Activated CD8-positive, alpha-beta T cell treated with anti-CD3 and anti-CD28 coated beads, Interleukin-2, amount 10 ng/mL, durations not matched to agents 7 days and 5 days (primary cell): Measurements from ENCODE around the gene CYFIP2. TPM values are rescaled to one million over a fixed set of nuclear protein-coding genes. Genes with fewer than 3 reads are reported as not detected.
A peak's percentile ranks its signal among the peaks of the same experiment; 100 is the strongest.

ENCODE experiments used
- ATAC-seq: fragments of 150-1000 bp; cut with Tn5 transposase; one replicate; pipeline ENCODE4 v1.10.0; 2021; ENCODE audit warnings: moderate library complexity
- CTCF ChIA-PET: fragments of 350-600 bp; sonication (Branson Sonifier 250); formaldehyde crosslinking; loops from one replicate; lab custom pipeline; 2021; ENCODE audit warnings: antibody characterized with exemption; lab: Charles Lee
- POLR2A ChIA-PET: fragments of 350-600 bp; sonication (Branson Sonifier 250); formaldehyde crosslinking; loops from one replicate; lab custom pipeline; 2021; ENCODE audit warnings: antibody characterized with exemption; lab: Charles Lee
- DNase-seq: peaks from one replicate; pipeline ENCODE4 v3.0.0-alpha.2; 2020
- H3K27ac Mint-ChIP-seq: one replicate; pipeline ENCODE4 v1.8.0; 2021; ENCODE audit warnings: mild to moderate bottlenecking, mixed read lengths
- H3K27me3 Mint-ChIP-seq: one replicate; pipeline ENCODE4 v1.8.0; 2021; ENCODE audit warnings: low read depth, mixed read lengths
- H3K36me3 Mint-ChIP-seq: one replicate; pipeline ENCODE4 v1.8.0; 2021; ENCODE audit warnings: low read depth, mixed read lengths
- H3K4me1 Mint-ChIP-seq: one replicate; pipeline ENCODE4 v1.8.0; 2021; ENCODE audit warnings: low read depth, mixed read lengths
- H3K4me3 Mint-ChIP-seq: one replicate; pipeline ENCODE4 v1.8.0; 2021; ENCODE audit warnings: mild to moderate bottlenecking, mixed read lengths
- H3K9me3 Mint-ChIP-seq: one replicate; pipeline ENCODE4 v1.8.0; 2022; ENCODE audit warnings: mixed read lengths; ENCODE audit not compliant: insufficient read depth
- total RNA-seq, 2 experiments: library from RNA; stranded (reverse); gene quantifications; one replicate each; pipeline ENCODE4 v1.2.3, GENCODE V29; 2021

Gene CYFIP2
- total RNA-seq, 2 experiments from 2014 or later = 512 to 516 TPM

- Mint-ChIP-seq H3K27ac (no peak overlapping the region), H3K36me3 (peaks cover 85% of the 10 kb centered on the region), H3K4me1 (peaks cover 16% of the 10 kb centered on the region), H3K4me3 (no peak overlapping the region), H3K9me3 (no peaks in the 10 kb centered on the region), H3K27me3 (no peaks in the 10 kb centered on the region)
- DNase-seq (no peak), ATAC-seq (no peak)
- POLR2A ChIA-PET = no interaction called here
- CTCF ChIA-PET = interaction anchor here (0.9 to 5.6 kb wide), 6 partner anchors 9 to 398 kb away, joined by 3 to 54 read pairs (median 6); no protein-coding TSS in a partner anchor
Measured at GRCh38 chr5:157345485-157345884, 79.6 kb downstream of the CYFIP2 start.

- Mint-ChIP-seq H3K4me1 (peaks cover 22% of the 10 kb centered on the region), H3K9me3 (no peaks in the 10 kb centered on the region), H3K4me3 (no peak overlapping the region), H3K36me3 (peaks cover 86% of the 10 kb centered on the region), H3K27me3 (no peaks in the 10 kb centered on the region), H3K27ac (no peak overlapping the region)
- no peak for DNase-seq
- no peak for ATAC-seq
- ChIA-PET CTCF (interaction anchor here (0.5 to 2.3 kb wide), 5 partner anchors 12 to 396 kb away, joined by 3 to 7 read pairs (median 3); partner anchors contain the start of gene LSM11), POLR2A (no interaction called here)
Measured at GRCh38 chr5:157347301-157348048, 81.6 kb downstream of the CYFIP2 start.

GRCh38 chr5:157348049-157348400 lies 82.1 kb downstream of the CYFIP2 start:
- Mint-ChIP-seq H3K4me1 (peaks cover 22% of the 10 kb centered on the region), H3K36me3 (peaks cover 85% of the 10 kb centered on the region), H3K27ac (no peak overlapping the region), H3K9me3 (no peaks in the 10 kb centered on the region), H3K4me3 (no peak overlapping the region), H3K27me3 (no peaks in the 10 kb centered on the region)
- ATAC-seq = no peak
- POLR2A ChIA-PET = interaction anchor here (0.5 kb wide), 1 partner anchor 40 kb away, joined by 6 read pairs; no protein-coding TSS in a partner anchor
- CTCF ChIA-PET = interaction anchor here (1.0 to 2.3 kb wide), 3 partner anchors 19 to 395 kb away, joined by 3 to 7 read pairs (median 3); partner anchors contain the start of gene LSM11
- DNase-seq = no peak

- H3K4me1 Mint-ChIP-seq = peaks cover 19% of the 10 kb centered on the region
- H3K27ac Mint-ChIP-seq = peak overlapping the region; percentile 57
- no peaks in the 10 kb centered on the region for H3K27me3 Mint-ChIP-seq
- ATAC-seq = no peak
- ChIA-PET POLR2A (no interaction called here), CTCF (interaction anchor here (0.6 to 7.4 kb wide), 8 partner anchors 8 to 1839 kb away, joined by 3 to 42 read pairs (median 4); partner anchors contain the start of gene LSM11)
- no peak for DNase-seq
- peaks cover 85% of the 10 kb centered on the region for H3K36me3 Mint-ChIP-seq
- H3K4me3 Mint-ChIP-seq = no peak overlapping the region
- H3K9me3 Mint-ChIP-seq = no peaks in the 10 kb centered on the region
Measured at GRCh38 chr5:157350939-157351801, 85.2 kb downstream of the CYFIP2 start.

GRCh38 chr5:157351802-157352092 lies 85.8 kb downstream of the CYFIP2 start:
- no peaks in the 10 kb centered on the region for H3K27me3 Mint-ChIP-seq
- ATAC-seq (no peak), DNase-seq (no peak)
- ChIA-PET POLR2A (no interaction called here), CTCF (interaction anchor here (1.0 to 7.4 kb wide), 6 partner anchors 9 to 391 kb away, joined by 3 to 42 read pairs (median 6); no protein-coding TSS in a partner anchor)
- H3K4me3 Mint-ChIP-seq = no peak overlapping the region
- H3K36me3 Mint-ChIP-seq = peaks cover 84% of the 10 kb centered on the region
- H3K9me3 Mint-ChIP-seq = no peaks in the 10 kb centered on the region
- H3K27ac Mint-ChIP-seq = peak overlapping the region; percentile 57
- H3K4me1 Mint-ChIP-seq = peaks cover 19% of the 10 kb centered on the region

GRCh38 chr5:157352756-157353340 lies 86.9 kb downstream of the CYFIP2 start:
- ChIA-PET POLR2A (no interaction called here), CTCF (interaction anchor here (0.9 to 7.4 kb wide), 3 partner anchors 10 to 36 kb away, joined by 3 to 42 read pairs (median 4); no protein-coding TSS in a partner anchor)
- Mint-ChIP-seq H3K36me3 (peaks cover 86% of the 10 kb centered on the region), H3K27me3 (no peaks in the 10 kb centered on the region), H3K4me1 (peaks cover 19% of the 10 kb centered on the region), H3K27ac (no peak overlapping the region), H3K9me3 (no peaks in the 10 kb centered on the region), H3K4me3 (no peak overlapping the region)
- ATAC-seq (no peak), DNase-seq (no peak)

GRCh38 chr5:157354800-157355199 lies 88.9 kb downstream of the CYFIP2 start:
- ChIA-PET POLR2A (no interaction called here), CTCF (interaction anchor here (1.1 to 7.4 kb wide), 4 partner anchors 9 to 389 kb away, joined by 3 to 42 read pairs (median 10); partner anchors contain the start of gene LSM11)
- Mint-ChIP-seq H3K9me3 (no peaks in the 10 kb centered on the region), H3K36me3 (peaks cover 89% of the 10 kb centered on the region), H3K4me1 (peaks cover 12% of the 10 kb centered on the region), H3K4me3 (no peak overlapping the region), H3K27me3 (no peaks in the 10 kb centered on the region), H3K27ac (peak overlapping the region; percentile 26)
- DNase-seq (no peak), ATAC-seq (no peak)

- Mint-ChIP-seq H3K36me3 (peaks cover 89% of the 10 kb centered on the region), H3K4me1 (no peaks in the 10 kb centered on the region), H3K4me3 (no peak overlapping the region), H3K9me3 (no peaks in the 10 kb centered on the region), H3K27me3 (no peaks in the 10 kb centered on the region), H3K27ac (no peak overlapping the region)
- DNase-seq (no peak), ATAC-seq (no peak)
- POLR2A ChIA-PET = interaction anchor here (1.0 kb wide), 1 partner anchor 33 kb away, joined by 4 read pairs; no protein-coding TSS in a partner anchor
- CTCF ChIA-PET = interaction anchor here (0.9 to 7.4 kb wide), 5 partner anchors 14 to 387 kb away, joined by 3 to 42 read pairs (median 4); partner anchors contain the start of gene LSM11
Measured at GRCh38 chr5:157356576-157356975, 90.7 kb downstream of the CYFIP2 start.

- CTCF ChIA-PET = interaction anchor here (7.4 kb wide), 1 partner anchor 15 kb away, joined by 42 read pairs; no protein-coding TSS in a partner anchor
- Mint-ChIP-seq H3K9me3 (no peaks in the 10 kb centered on the region), H3K27ac (peak overlapping the region; percentile 10), H3K36me3 (peaks cover 91% of the 10 kb centered on the region), H3K4me1 (no peaks in the 10 kb centered on the region), H3K27me3 (no peaks in the 10 kb centered on the region), H3K4me3 (no peak overlapping the region)
- POLR2A ChIA-PET = no interaction called here
- DNase-seq (no peak), ATAC-seq (no peak)
Measured at GRCh38 chr5:157357823-157358222, 91.9 kb downstream of the CYFIP2 start.

GRCh38 chr5:157358871-157359270 lies 92.9 kb downstream of the CYFIP2 start:
- no peak overlapping the region for H3K4me3 Mint-ChIP-seq
- POLR2A ChIA-PET = no interaction called here
- H3K27me3 Mint-ChIP-seq = no peaks in the 10 kb centered on the region
- DNase-seq (no peak), ATAC-seq (no peak)
- peaks cover 92% of the 10 kb centered on the region for H3K36me3 Mint-ChIP-seq
- H3K27ac Mint-ChIP-seq = no peak overlapping the region
- H3K9me3 Mint-ChIP-seq = no peaks in the 10 kb centered on the region
- CTCF ChIA-PET = interaction anchor here (0.8 to 1.8 kb wide), 4 partner anchors 11 to 385 kb away, joined by 3 to 6 read pairs (median 5); partner anchors contain the start of gene LSM11
- H3K4me1 Mint-ChIP-seq = no peaks in the 10 kb centered on the region
